Adrenal gland (tissue), 12 donors: ENCODE data around the gene RAB6B. TPM values are rescaled to one million over a fixed set of nuclear protein-coding genes. Genes with fewer than 3 reads are reported as not detected.

Experiments used
- DNase-seq, 7 donors: peaks; one replicate each; pipeline ENCODE4 v3.0.0-alpha.2; 2019 to 2020
- H3K27ac ChIP-seq, 5 donors: fragments of 200-600 bp; sonication (generic) in 4 of 5; 1 replicate in 3 of 5; 2 replicates in 2 of 5; pipeline versions ENCODE4 v1.5.1 to v1.8.0; 2016 to 2020; ENCODE audit warnings: mild to moderate bottlenecking in 1 of 5
- H3K27me3 ChIP-seq: fragments of 200-600 bp; 2 replicates; pipeline ENCODE4 v1.8.0; 2021
- H3K36me3 ChIP-seq, 2 donors: fragments of 200-600 bp; replicated peaks in 1 of 2; 1 replicate in 1 of 2; 2 replicates in 1 of 2; pipeline versions ENCODE4 v1.5.1 to v1.8.0; 2018 to 2022
- H3K4me1 ChIP-seq, 2 donors: fragments of 200-600 bp; replicated peaks in 1 of 2; 1 replicate in 1 of 2; 2 replicates in 1 of 2; pipeline versions ENCODE4 v1.5.1 to v1.8.0; 2018 to 2021
- H3K4me3 ChIP-seq, 4 donors: fragments of 200-600 bp; sonication (generic) in 3 of 4; one replicate each; pipeline ENCODE4 v1.5.1; 2016 to 2018
- H3K9me3 ChIP-seq, 3 donors: fragments of 200-600 bp; sonication (generic) in 1 of 3; replicated peaks in 1 of 3; 1 replicate in 2 of 3; 2 replicates in 1 of 3; pipeline versions ENCODE4 v1.5.1 to v1.8.0; 2016 to 2021
- POLR2A ChIP-seq, 2 donors: fragments of 450-650 bp; IDR thresholded peaks; one replicate each; pipeline ENCODE4 v1.6.1; 2017; ENCODE audit warnings: antibody characterized with exemption in 2 of 2, mild to moderate bottlenecking in 2 of 2, moderate library complexity in 1 of 2
- WGBS, 4 donors: extraction: QIAGEN DNeasy Blood & Tissue Kit in 2 of 4; methylation state at CpG; one replicate each; pipeline versions ENCODE4 v1.1.5 to v1.1.7; 2013 to 2017; 5-methylcytosine and 5-hydroxymethylcytosine counted together
- intact Hi-C, 2 donors: fragments of 100-400 bp; cut with DNase I; formaldehyde crosslinking; loops; one replicate each; pipeline versions ENCODE4 v1.14.1 to v1.15.0; 2022 to 2023
- polyA plus RNA-seq, 3 donors: library from polyadenylated mRNA; stranded (reverse); fragments of 200-250 nt in 2 of 3; fragments of 350-450 nt in 1 of 3; fragmentation: Illumina TruSeq in 1 of 3; extraction: RNeasy Lipid Tissue Mini Kit (QIAGEN cat#74804) in 1 of 3; gene quantifications; one replicate each; pipeline ENCODE4 v1.2.3, GENCODE V29; 2013 to 2014
- total RNA-seq, 9 donors: library from RNA; depleted of rRNA in 4 of 9; stranded (reverse); fragments of >200 nt in 4 of 9; fragments of 120-200 nt in 1 of 9; fragmentation: NEBNext Ultra II Directional in 1 of 9; extraction: Animal tissue kit (Norgen Biotek cat#: 25700) in 1 of 9; gene quantifications; one replicate each; pipeline versions ENCODE4 v1.1.0 to v1.2.4, GENCODE V29; 2013 to 2023
- TF ChIP-seq, protein P1 (sequence below), 6 experiments: fragments of 450-650 bp in 4 of 6; fragments of 200-600 bp in 2 of 6; sonication (generic) in 1 of 6; IDR thresholded peaks; 1 replicate in 5 of 6; 2 replicates in 1 of 6; pipeline versions ENCODE4 v1.5.1 to v1.8.0; 2016 to 2021; ENCODE audit warnings: antibody characterized with exemption in 6 of 6, mild to moderate bottlenecking in 2 of 6, moderate library complexity in 1 of 6
- donor health status: healthy with polysubstance abuse.
- donor health status: Bipolar disorder and iron deficiency.
- donor health status: DM: yes; HTN: yes; CAD: no.
- donor health status: DM: no; HTN: no; CAD: no.
- donor health status: DM: no; HTN: no; CAD: no.
- donor health status: DM: yes; HTN: yes; CAD: no.

RAB6B gene
- total and polyA plus RNA-seq, 12 donors: 1.4 to 14.5 (median 4.3) TPM

DNA sequence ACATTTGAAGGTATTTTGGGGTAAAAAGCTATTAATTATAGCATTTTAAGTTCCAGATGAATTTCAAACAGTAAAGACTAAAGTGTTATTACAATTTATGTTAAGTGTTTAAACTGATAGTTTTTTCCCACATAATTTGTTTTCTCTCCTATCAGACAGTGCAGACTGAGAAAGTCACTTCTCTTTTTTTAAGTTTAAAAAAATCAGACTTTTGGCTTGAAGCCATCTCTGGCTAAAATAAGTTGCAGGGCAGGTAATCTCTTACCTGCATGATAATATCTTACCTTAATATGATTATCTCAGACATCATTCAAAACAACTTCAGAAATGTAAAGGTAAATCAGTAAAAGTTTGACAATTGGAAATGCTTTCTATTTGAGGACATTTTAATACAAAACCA lies 21.5 kb upstream of the RAB6B start:
- Histone ChIP-seq H3K27ac (no peak overlapping the region), H3K27me3 (peaks cover 10% of the 10 kb centered on the region), H3K4me3 (no peak overlapping the region), H3K36me3 (no peaks in the 10 kb centered on the region), H3K4me1 (no peaks in the 10 kb centered on the region), H3K9me3 (no peaks in the 10 kb centered on the region)
- no peak for TF ChIP-seq POLR2A (IDR thresholded peaks at IDR 0.05)
- TF ChIP-seq, protein P1, sequence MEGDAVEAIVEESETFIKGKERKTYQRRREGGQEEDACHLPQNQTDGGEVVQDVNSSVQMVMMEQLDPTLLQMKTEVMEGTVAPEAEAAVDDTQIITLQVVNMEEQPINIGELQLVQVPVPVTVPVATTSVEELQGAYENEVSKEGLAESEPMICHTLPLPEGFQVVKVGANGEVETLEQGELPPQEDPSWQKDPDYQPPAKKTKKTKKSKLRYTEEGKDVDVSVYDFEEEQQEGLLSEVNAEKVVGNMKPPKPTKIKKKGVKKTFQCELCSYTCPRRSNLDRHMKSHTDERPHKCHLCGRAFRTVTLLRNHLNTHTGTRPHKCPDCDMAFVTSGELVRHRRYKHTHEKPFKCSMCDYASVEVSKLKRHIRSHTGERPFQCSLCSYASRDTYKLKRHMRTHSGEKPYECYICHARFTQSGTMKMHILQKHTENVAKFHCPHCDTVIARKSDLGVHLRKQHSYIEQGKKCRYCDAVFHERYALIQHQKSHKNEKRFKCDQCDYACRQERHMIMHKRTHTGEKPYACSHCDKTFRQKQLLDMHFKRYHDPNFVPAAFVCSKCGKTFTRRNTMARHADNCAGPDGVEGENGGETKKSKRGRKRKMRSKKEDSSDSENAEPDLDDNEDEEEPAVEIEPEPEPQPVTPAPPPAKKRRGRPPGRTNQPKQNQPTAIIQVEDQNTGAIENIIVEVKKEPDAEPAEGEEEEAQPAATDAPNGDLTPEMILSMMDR (IDR thresholded peaks at IDR 0.05): no peak
- DNase-seq: no peak
- intact Hi-C loops: loop anchor here in 1 of 2 donors (10.0 kb wide), 1 partner anchor 252 kb away; the partner anchor contains the start of gene TOPBP1

DNA sequence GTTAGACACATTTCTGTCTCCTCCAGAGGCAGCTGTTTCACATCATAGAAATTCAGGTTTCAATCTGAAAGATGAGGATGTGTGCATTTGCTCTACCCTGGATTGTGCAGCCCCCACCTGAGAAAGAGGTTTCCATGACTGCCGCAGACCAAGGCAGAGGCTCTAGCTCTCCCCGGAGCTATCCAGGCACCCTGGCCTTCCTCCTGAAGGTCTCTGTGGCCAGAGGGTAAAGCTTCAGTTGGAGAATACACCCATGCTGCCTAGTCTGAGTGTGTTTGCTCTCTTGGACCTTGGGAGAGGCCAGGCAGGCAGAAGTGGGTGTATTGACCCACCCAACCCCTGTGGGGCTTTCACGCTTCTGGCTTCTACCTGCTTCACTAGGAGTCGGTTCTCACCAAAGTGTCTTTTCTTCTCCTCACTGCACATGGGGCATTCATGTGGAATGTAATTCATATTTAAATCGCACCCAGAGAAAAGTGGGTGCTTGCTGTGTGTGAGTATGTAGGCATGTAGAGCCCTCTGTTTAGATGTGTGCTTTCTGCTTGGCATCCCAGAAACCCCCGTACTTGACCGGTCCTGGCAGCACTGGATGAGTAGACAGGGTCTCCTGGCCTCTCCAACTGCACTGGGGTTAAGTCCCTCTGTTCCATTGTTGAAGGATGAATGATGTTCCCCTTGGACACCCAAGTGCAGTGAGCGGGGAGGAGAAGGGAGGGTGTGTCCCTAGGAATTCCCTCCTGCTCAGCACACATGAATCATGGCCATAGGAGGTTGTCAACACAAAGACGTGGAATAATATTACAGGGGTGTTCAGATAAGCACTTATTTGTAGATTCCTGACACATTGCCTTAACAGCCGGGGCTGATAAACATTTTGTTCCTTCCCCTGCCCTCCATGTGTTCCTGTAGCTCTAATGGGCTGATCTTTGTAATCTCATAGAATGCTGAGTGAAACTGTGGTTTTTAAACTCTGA lies 20.3 kb upstream of the RAB6B start:
- TF ChIP-seq POLR2A (IDR thresholded peaks at IDR 0.05): no peak
- TF ChIP-seq, protein P1 (IDR thresholded peaks at IDR 0.05): no peak
- Histone ChIP-seq H3K27me3 (peaks cover 10% of the 10 kb centered on the region), H3K27ac (no peak overlapping the region), H3K4me1 (no peaks in the 10 kb centered on the region), H3K4me3 (no peak overlapping the region), H3K9me3 (no peaks in the 10 kb centered on the region), H3K36me3 (no peaks in the 10 kb centered on the region)
- intact Hi-C loops: loop anchor here in 1 of 2 donors (10.0 kb wide), 1 partner anchor 251 kb away; the partner anchor contains the start of gene TOPBP1
- WGBS, 4 donors: 71 to 77% (median 75%) methylated on average over 8 to 10 of the region's 10 CpGs
- DNase-seq: no peak

DNA sequence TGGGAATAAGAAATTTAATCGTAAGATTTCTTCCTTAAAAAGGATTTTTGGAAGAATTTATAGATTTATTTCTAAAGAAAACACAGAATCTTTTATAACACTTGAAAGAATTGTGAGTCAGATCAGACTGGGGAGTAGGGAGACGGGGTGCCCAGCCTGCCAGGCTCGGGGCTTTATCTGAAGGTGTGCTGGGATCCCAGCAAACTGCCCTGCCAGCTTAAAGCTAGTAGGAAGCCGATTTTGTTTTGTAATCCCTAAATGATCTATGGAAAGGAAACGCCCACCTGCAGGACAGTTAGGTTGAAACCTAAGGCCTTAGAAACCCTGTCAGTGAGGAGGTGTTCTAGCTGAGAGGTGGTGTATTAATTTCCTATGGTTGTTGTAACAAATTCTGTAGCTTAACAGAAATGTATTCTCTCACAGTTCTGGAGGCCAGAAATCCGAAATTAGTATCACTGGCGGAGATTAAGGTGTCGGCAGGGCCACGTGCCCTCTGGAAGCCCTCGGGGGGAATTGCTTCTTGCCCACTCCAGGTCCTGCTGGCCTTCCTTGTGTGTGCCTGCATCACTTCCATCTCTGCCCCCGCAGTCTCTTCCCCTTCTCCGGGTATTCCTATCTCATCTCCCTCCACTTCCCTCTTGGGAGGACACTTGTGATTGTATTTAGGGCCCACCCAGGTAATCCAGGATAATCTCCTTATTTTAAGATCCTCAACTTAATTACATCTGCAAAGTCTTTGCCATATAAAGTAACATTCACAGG lies 19.3 kb upstream of the RAB6B start:
- Histone ChIP-seq H3K27ac (no peak overlapping the region), H3K4me1 (no peaks in the 10 kb centered on the region), H3K27me3 (peaks cover 10% of the 10 kb centered on the region), H3K4me3 (no peak overlapping the region), H3K36me3 (no peaks in the 10 kb centered on the region), H3K9me3 (no peaks in the 10 kb centered on the region)
- WGBS, 4 donors: 82 to 87% (median 85%) methylated on average over 12 of the region's 12 CpGs
- TF ChIP-seq POLR2A (IDR thresholded peaks at IDR 0.05): no peak
- DNase-seq: no peak
- intact Hi-C loops: loop anchor here in 1 of 2 donors (10.0 kb wide), 1 partner anchor 250 kb away; the partner anchor contains the start of gene TOPBP1

DNA sequence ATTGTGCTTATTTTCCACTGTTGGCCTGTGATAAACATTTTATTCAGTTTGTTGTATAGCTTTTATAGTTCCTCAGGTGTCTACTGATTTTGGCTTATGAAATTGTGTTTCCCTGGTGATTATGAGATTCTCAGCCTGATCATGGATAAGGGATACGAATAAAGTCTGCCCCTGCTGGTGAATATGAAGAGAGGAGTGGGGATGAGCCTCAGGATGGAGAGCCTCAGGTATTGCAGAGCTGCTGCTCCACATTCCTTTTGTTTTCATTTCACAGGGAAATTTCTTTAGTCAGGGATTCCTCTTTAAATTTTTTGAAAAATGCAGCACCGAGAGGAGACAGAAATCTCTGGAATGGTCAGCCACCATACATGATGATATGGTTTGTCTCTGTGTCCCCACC lies 14.7 kb upstream of the RAB6B start:
- Histone ChIP-seq H3K4me1 (no peaks in the 10 kb centered on the region), H3K27me3 (no peaks in the 10 kb centered on the region), H3K36me3 (no peaks in the 10 kb centered on the region), H3K27ac (no peak overlapping the region), H3K4me3 (no peak overlapping the region), H3K9me3 (no peaks in the 10 kb centered on the region)
- intact Hi-C loops: loop anchor here in 1 of 2 donors (10.0 kb wide), 1 partner anchor 246 kb away; the partner anchor contains the start of gene TOPBP1
- no peak for DNase-seq
- WGBS, 4 donors: 74 to 90% (median 79%) methylated on average over 2 of the region's 2 CpGs
- no peak for TF ChIP-seq POLR2A (IDR thresholded peaks at IDR 0.05)
- TF ChIP-seq, protein P1 (IDR thresholded peaks at IDR 0.05): no peak
